Activated CD8-positive, alpha-beta memory T cell treated with anti-CD3 and anti-CD28 coated beads, Interleukin-2, amount 50 U/mL, for 24 hours (primary cell): ENCODE data around the gene TNFAIP8L3.
A peak's percentile ranks its signal among the peaks of the same experiment; 100 is the strongest.

Source experiments
- DNase-seq: peaks from one replicate; pipeline ENCODE4 v3.0.0-alpha.2; 2020; ENCODE audit errors: extremely low read depth

TNFAIP8L3 gene

DNA sequence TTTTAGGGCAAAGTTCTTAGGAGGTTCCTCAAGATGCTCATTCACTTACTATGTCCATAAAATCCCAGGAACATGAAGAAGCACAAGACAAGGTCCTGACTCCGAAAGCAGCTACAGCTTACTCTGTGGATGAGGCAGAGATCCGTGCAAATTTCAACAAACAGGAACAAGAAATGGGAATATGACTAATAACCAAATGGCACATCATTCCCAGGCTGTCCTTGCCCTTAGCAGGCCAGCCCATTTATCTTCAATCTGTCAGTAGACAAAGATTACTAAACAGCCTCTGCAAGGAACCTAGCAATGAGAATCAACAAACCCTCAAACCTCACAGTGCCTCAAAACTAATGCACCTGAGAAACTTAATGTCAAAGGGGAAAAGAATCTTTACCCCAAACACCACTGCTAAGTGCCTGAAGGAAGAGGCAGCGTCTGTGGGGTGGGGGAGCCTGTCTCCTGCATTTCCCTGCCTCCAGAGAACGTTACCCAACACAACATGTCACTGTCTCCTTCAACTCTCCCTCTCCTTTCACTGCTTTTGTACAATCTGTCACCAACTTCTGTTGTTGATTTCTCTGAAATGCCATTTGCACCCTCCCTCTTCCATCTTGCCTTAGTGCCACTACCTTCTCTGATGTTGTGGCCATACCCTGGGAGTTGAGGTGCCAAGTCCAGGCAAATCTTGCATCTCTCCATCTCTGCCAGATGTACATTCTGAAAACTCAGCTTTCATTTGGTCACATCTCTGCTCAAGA, 4.8 kb downstream of the TNFAIP8L3 start:
- no peak for DNase-seq

DNA sequence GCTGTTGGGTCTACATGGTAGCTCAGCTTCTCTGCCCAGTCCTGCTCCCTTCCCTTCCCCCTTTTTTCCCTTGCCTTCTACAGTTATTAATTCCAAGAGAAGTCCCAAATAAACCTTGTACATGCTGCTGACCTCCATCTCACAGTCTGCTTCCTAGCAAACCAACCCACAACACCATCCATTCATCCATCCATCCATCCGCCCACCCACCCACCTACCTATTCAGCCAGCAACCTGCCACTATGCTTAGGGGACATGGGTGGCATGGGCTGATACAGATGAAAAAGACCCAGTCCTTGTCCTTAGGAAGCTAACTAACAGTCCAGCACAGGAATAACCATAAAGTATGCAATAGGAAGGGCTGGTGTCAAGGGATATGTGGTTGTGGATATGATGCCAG, 5.7 kb downstream of the TNFAIP8L3 start:
- DNase-seq, result no peak

DNA sequence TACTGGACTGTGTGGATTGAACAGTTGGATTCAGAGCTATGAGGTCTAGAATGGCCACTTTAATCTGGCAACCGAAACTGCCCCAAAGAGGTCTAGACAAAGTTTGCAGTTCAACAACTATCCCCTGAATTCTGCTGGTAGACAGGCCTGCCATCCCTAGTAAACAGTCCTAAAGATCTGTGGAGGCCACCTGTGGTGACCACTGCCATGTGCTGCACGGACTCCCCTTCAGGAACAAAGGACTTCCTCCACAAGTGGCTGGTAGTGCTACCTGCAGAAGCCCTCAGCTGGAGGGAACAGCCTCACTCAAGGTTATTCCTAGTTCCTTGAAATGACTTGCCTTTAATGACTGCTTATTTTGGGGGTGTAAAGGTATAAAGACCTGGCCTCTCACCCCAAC, 6.1 kb downstream of the TNFAIP8L3 start:
- DNase-seq, result no peak

DNA sequence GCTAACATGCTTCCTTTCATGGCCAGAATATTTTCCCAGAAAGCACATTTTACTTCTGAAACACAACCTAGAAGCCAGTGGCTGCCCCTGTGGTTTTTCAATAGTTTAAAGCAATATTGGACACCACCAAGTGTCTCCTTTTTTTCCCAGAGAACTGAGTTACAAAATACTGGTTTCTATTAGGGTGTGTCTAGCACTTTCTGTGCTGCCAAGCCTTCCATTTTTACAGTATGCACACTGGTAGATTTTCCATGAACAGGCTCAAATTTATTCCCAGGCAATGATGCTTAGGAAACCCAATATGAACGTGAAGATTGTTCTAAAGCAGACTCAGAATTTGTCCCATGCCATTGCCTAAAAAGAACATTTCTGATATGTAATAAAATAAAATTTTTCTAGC, 7.2 kb downstream of the TNFAIP8L3 start:
- no peak for DNase-seq

DNA sequence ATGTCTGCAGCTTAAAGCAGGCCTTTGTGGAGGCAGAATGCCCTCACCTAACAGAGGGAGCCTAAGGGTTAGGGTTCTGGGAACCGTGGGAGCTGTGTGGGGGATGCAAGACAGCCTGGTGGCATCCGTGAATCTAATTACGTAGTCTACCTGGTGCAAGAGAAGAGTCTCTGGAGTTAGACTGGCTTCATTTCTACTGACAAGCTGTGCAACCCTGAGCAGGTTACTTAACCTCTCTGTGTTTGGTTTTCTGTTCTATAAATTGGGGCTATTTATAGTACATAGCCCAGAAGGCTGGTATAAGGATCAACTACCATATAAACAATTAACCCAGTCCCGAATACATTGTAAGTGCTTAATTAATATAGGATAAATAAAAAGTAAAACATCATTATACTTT, 8.3 kb downstream of the TNFAIP8L3 start:
- DNase-seq, result no peak

DNA sequence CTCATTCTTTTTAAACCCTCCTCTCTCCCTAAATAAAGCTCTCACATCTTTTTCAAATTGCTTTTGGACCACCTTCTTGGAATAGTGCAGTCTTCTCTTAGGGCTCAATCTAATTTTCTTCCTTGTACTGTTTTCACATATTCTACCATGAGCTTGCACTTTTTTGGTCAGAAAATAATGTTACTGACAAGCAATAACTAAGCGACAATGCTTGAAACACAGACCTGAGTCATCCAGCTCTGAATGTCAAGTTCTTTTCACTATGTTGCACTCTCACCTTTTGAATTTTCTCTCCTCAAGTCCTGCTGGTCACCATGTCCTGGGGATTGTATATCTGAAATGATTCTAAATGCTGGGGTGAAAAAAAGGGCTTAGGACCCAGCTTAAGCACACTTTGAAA, 8.9 kb downstream of the TNFAIP8L3 start:
- no peak for DNase-seq

DNA sequence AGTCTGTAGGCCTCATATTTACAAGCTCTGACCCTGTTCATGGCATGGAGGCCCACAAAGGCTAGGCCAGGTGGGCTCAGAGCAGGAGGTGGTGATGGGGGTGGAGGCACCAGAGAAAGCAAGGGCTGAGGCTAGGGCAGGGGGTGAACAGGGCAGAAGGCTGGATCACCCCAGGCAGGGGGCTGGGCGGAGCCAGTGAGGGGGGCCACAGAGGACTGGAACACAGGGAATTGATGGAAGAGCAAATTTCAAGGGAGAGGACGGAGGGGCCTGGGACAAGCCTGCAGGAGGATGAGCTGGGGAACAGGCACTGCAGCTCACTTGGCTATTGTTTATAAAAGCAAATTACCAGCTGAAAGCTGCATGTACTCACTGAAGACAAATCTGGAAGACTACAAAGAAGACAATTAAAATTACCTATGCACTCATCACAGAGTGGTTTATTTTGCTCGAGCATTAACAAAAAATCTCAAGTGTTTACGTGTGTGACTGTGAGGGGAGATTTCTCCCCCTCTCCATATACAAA, 11.0 kb downstream of the TNFAIP8L3 start:
- no peak for DNase-seq

DNA sequence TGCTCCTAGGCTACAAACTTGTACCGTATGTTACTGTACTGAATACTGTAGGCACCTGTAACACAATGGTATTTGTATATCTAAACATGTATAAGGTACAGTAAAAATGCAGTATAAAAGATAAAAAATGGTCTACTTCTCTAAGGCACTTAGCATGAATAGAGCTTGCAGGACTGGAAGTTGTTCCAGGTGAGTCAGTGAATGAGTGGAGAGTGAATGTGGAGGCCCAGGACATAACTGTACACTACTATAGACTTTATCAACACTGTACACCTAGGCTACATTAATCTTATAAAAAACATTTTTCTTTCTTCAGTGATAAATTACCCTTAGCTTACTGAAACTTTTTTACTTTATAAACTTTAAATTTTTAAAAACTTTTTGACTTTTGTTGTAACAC, 12.5 kb downstream of the TNFAIP8L3 start:
- DNase-seq, result no peak

DNA sequence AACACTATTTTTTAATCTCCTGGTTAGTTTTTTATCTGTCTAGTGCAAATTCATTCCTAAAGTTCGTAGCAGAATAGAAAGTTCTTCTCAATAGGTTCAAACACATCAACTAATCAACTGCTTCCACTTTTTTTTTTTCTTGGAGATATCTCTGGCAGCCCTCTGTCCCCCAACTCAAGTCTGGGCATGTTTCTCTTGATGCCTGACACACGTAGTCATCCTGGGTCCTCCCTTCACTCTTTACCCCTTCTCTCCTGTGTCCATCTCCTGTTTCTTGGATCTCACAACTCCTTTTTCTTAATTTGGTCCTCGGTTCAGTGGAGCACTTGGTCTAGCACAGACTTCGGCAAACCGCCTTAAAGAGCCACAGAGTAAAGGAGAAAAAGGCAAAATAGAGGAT, 14.4 kb downstream of the TNFAIP8L3 start:
- no peak for DNase-seq

DNA sequence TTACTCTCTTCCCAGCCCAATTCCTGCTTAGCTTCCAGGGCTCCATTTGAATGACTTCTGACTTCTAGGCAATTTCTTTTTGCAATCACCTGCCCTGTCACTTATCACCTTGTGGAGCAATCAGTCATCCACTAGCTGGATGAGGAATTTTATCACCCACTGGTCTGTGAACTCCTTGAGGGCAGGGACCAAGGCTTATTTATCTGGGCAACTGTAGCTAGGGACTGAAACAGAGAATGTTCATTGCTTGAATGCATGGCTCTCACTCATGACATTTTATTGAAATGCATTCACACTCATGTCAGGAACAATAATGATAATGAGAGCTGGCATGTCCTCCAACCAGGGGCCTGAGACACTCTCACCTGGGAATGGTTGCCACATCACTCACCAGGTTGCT, 15.5 kb downstream of the TNFAIP8L3 start:
- DNase-seq, result no peak

DNA sequence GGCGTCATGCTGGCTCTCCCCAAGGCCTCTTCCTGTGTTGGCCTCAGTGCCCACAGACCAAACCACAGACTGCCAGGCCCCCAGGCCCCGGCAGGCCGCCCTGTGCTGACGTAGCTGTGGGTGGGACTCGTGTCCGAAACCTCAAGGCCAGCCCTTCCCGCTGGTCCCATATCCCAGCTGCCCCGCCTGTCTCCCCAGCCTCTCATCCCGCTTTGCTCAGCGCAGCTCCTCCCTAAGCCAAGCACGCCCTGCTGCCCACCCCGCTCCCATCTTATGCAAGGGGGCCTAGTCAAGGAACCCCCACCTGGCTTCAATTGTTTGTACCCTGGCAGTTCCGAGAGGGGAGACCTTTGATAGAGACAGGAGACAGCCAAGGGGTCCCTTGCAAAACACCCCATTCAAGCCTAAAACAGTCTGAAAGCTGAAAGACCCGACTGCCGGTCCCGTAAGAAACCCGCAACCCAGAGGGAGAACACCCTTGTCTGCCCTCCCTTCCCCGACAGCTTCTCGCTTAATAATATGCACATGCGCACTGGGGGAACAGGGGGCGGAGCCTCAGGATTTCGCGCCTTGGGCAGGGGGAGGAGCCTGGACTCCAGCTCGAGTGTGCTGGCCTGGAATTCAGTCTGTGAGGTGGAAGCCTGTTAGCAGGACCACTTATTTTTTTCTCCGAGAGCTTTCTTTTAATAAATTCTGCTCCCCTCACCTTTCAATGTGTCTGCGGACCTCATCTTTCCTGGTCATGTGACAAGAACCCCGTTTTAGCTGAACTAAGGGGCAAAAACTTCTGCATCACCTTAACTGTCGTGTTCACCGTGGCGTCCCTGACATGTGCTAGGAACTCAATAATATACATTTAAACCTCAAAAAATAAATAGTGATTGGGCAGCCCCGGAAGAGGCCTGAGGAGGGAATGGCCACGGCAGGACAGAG, 17.2 kb downstream of the TNFAIP8L3 start:
- DNase-seq, result peak; percentile 41

DNA sequence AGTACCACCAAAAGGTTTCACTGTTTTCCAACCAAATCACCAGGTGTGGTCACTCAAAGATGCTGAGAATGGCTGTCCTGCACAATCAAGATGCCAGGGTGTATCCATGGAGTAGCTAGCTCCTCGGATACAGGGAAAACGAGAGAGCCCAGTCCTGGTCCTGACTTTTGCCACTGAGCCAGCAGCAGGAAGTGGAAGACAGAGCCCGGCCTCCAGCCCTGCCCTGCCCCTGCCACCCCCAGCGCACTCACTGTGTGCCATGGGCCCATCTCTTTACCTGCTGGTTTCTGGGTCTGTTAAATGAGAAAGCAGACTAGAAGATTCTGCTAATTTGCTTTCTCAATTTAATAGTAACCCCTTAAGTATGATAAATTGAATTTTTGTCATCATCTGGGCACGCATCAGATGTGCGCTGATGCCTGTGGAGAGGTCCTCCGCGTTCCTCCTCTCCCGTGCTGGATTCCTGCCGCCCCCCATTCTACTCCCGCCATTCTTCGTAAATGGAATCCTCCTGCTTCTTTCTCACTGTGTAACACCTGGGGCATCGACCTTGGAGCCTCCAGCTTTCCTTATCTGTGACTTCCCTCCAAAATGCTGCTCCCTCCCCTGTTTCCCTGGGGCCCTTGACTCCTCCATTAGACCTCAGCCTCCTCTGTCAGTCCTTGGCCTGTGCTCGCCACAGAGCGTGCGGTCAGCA, 18.0 kb downstream of the TNFAIP8L3 start:
- no peak for DNase-seq

DNA sequence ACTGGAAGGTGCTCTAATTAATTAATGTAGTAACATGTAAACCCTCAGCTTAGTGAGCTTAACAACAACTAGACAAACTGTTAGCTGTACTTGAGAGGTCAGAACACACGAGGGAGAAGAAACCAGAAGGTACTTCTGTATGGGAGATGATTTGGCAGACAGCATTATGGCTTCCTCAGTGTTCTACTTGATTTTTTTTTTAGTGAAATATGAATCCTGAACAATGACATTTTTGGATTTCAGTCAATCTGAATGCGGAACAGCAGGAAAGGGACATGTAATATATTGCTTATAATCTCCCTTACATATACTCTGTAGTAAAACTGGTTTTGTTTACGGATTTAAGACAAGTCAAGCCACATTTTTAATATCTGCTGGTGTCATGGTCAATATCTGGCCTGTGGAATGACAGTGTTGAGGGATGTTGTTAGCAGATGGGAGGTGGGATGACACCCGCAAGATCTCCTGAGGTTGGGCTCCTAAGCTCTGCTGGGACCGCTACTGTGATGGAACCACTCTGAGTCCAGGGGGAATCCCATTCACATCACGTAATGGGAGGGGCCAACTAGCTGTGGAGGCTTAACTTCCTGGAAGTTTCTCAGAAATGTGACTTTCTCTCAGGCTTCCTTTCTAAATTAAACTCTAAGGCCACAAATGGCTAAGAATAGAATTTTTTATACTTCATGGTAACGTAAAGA, 18.7 kb downstream of the TNFAIP8L3 start:
- DNase-seq, result no peak

DNA sequence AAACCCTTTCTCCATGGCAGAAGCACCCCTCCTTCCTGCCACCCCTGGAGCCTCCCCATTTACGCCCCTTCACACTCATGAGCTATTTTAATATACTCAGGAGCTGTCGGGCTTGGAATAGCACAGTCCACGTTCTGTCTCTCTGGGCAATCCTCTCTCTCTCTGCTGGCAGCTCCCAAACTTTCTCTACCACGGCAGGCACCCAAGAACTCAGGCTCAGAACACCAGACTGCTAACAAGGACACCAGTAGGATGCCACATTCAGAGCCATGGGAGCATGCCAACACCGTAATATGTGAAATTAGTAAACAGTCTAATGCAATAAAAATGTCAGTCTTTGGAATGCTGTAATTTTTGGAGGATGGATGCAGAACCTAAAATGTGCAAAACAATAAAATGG, 19.3 kb downstream of the TNFAIP8L3 start:
- DNase-seq, result no peak

DNA sequence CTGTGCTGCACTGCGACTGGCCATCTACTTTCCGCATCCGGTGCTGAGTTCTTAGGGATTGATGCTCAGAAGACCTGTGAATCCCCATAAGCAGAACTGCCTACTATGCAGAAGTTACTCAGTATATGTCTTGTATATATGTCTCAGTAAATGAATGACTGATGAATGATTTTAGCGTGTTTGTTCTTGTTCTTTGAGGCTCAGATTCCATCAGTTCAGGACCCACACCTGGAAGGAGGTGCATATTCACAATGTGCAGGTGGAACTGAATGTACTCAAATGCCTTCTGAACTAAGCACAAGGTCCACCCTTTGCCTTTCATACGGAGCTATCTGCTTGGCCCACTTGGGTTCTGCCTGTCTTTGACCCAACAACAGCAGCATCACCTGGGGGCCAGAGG, 19.8 kb downstream of the TNFAIP8L3 start:
- DNase-seq, result no peak

DNA sequence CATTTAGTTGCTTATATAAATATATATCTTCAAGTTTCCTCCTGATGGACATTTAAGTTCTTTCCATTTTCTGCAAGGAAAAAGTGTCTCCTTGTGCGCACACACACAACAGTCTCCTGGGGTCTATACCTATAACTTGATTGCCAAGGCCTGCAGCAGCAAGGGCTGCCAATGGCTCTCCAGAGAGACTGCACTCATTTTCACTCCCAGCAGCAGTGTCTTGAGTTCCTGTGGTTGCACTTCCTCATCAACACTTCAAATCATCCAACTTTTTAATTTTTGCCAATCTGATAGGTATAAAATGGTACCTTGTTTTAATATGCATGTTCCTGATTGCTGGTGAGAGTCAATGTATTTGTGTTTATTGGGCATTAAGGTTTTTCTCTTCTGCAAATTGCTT, 23.1 kb downstream of the TNFAIP8L3 start:
- no peak for DNase-seq

DNA sequence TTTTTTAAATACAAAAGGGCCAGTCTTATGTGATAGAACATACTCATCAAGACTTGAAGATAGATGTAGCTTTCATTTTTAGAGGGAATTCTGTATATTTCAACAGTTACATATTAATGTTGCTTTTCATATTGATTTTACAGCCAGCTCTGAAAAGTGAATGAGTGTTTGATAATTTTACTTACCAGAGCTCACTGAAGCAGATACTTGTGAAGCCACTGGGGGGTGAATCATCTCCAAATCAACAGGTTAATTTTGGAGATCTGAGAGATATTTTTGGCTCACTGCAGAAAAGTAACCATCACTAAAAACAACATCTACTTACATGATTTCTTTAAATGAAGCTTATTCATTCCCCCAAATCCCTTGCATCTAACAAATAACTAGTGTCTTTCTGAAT, 24.7 kb downstream of the TNFAIP8L3 start:
- DNase-seq, result no peak

DNA sequence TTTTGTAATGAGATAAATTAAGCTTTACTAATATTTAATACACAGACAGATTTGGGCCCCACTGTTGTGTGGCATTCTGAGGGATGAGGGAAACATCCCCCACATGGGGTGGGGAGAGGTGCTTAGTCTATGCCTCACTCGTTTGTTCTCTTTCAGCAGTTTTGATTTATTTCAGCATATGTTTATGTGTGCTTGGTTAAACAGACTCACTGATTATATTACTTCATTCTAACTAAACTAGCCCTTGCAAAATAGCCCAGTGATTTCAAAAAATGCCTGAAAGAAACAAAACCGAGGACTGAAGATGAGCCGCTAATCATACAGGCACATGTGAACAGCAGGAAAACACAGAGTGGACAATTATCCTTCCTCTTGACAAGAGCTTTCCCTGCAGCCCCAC, 27.2 kb downstream of the TNFAIP8L3 start:
- no peak for DNase-seq

DNA sequence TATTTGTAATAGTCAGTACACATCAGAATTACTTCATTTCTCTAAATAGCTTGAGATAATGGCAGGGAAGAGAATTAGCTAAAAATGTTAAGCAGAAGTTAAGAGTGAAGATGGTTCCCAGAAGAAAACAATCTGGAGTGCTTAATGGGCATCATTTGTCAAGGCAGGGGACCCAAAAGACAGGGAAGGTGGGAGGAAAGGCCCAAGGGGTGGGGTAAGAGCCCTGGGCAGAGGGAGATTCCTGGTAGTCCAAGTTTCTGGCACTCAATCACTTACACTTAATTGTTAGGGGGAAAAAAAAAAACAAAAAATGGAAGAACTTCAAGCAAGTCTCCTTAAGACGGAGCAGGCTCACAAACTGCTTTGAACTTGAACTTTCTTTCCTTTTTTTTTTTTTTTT, 28.9 kb downstream of the TNFAIP8L3 start:
- no peak for DNase-seq

DNA sequence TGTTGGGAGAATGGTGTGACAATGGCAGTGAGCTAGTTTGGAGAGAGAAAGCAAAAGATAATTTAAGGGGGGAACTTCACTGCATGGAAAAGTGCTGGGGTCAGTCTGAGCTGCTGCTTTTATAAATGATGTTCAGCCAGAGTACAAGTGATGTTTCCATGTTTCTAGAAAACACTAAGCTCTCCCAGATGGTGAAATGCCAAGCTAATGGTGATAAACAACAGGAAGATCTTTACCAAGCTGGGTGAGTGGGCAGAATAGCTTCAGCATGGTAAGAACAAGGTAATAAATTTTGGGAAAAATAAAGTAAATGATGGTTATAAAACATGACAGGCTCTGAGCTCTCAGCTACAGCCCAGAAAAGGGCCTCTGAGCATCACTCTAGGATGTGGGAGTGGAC, 29.4 kb downstream of the TNFAIP8L3 start:
- no peak for DNase-seq

DNA sequence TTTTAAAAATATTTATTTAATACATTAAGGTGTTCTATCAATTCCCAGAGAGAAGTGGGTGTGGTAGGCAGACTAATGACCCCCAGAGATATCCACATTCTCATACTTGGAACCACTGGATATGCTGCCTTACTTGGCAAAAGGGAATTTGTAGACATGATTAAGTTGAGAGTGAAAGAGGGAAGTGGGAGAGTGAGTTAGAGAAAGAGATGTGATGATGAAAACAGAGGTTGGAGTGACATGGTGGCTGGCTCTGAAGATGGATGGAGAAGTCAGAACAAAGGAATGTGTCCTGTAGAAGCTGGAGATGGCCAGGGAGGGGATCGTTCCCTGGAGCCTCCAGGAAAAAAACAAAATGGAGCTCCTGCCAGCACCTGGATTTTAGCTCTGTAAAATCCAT, 32.0 kb downstream of the TNFAIP8L3 start:
- no peak for DNase-seq
